ENCODE data around the gene DGKG. TPM values are rescaled to one million over a fixed set of nuclear protein-coding genes. Genes with fewer than 3 reads are reported as not detected.

The DGKG gene
- total and polyA plus RNA-seq, 3 donors from 2014 or later: 0.68 to 1.2 (median 1.1) TPM

DNA sequence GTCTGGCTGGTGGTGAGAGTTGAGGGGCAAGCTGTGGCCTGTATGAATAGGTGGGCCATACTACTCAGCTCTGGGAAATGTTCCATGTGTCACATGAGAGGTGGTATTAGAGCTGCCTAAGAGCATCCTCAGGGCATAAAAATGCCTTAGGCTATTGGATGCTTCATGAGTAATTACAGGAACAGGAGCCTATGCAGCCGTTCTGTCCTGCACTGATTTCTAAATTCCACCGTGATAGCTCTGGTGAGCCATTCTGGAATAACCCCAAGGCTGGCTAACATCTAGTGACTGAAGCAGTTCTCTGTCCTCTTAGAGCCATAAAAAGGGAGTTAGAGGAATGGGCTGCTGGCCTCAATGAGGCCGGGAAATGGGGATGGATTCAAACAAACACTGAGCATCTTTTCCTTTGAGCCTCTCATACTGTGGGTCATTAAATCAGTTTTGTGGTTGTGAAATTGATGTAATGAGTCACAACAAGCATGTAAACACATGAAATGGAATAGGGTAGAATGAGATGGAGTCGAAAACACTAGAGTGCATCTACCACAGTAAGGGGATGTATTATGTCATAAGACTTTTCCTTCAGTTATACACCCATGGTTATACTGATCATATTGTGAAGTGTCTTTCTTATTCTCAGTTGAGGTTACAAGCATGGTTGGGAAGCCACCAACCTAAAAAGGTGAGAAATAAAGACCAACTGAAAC, 41.0 kb downstream of the DGKG start:
- Histone ChIP-seq H3K9me3 (no peaks in the 10 kb centered on the region), H3K4me3 (no peak overlapping the region), H3K36me3 (ENCODE audit: low read depth, missing control alignments) (no peaks in the 10 kb centered on the region), H3K4me1 (no peaks in the 10 kb centered on the region), H3K27me3 (no peaks in the 10 kb centered on the region), H3K27ac (no peak overlapping the region)
- no peak for DNase-seq
- intact Hi-C loops (cut with DNase I; ENCODE audit: low total_unique reads): no loop called here
- WGBS, 2 donors: 63 to 72% methylated on average over 4 of the region's 4 CpGs
- TF ChIP-seq CTCF (IDR thresholded peaks at IDR 0.05) (no peak), POLR2A (IDR thresholded peaks at IDR 0.05) (no peak)

DNA sequence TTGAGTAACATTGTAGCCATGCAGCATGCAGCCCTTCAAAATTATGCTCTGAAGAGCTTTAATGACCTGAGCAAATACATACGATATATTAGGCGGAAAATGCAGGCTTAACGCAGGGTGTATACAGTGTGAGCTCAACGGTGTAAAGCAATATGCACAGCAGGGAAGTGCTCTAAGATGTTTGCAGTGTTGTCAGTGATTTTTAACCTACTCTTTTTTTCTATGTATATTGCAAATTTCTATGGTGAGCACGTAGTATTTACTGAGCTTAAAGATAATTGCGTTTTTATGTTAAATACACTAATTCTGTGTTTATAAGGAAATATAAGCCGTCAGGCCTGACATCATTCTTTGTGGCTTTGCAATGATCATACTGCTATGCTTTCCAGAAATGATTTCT, 42.1 kb downstream of the DGKG start:
- no peak for DNase-seq
- TF ChIP-seq POLR2A (IDR thresholded peaks at IDR 0.05) (no peak), CTCF (IDR thresholded peaks at IDR 0.05) (no peak)
- no peaks in the 10 kb centered on the region for H3K36me3 ChIP-seq (ENCODE audit: low read depth, missing control alignments)
- no peaks in the 10 kb centered on the region for H3K9me3 ChIP-seq
- 89 to 93% methylated on average over 7 of the region's 7 CpGs for WGBS, 2 donors
- H3K27ac ChIP-seq: no peak overlapping the region
- H3K4me1 ChIP-seq: no peaks in the 10 kb centered on the region
- intact Hi-C loops (cut with DNase I; ENCODE audit: low total_unique reads): no loop called here
- no peak overlapping the region for H3K4me3 ChIP-seq
- no peaks in the 10 kb centered on the region for H3K27me3 ChIP-seq

DNA sequence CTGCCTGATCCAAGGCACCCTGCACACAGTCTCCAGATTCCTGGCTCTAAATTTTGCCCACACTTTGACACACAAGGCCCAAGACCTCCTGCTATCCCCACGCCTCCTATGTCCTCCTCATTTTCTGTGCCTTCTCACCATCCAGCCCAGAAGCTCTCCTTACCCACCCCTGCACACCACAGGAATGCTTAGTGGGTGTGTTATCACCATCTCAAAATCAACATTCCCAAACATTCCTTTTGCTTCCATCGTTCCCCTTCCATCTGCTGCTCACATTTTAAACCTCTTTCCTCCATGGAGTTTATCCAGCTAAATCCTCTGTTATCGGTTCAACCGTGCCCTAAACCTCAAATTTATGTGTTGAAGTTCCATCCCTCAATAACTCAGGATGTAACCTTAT, 43.9 kb downstream of the DGKG start:
- no peaks in the 10 kb centered on the region for H3K27me3 ChIP-seq
- H3K36me3 ChIP-seq (ENCODE audit: low read depth, missing control alignments): no peaks in the 10 kb centered on the region
- H3K9me3 ChIP-seq: no peaks in the 10 kb centered on the region
- H3K27ac ChIP-seq: no peak overlapping the region
- intact Hi-C loops (cut with DNase I; ENCODE audit: low total_unique reads): no loop called here
- H3K4me1 ChIP-seq: no peaks in the 10 kb centered on the region
- no peak for DNase-seq
- no peak overlapping the region for H3K4me3 ChIP-seq
- TF ChIP-seq POLR2A (IDR thresholded peaks at IDR 0.05) (no peak), CTCF (IDR thresholded peaks at IDR 0.05) (no peak)
- WGBS, 2 donors: 68 to 72% methylated on average over 4 of the region's 4 CpGs

GRCh38 chr3:186317478-186317877, 44.6 kb downstream of the DGKG start:
- H3K36me3 ChIP-seq (ENCODE audit: low read depth, missing control alignments): no peaks in the 10 kb centered on the region
- 87 to 88% methylated on average over 7 of the region's 7 CpGs for WGBS, 2 donors
- no peaks in the 10 kb centered on the region for H3K4me1 ChIP-seq
- intact Hi-C loops (cut with DNase I; ENCODE audit: low total_unique reads): no loop called here
- H3K27ac ChIP-seq: no peak overlapping the region
- H3K27me3 ChIP-seq: no peaks in the 10 kb centered on the region
- DNase-seq: no peak
- no peak for TF ChIP-seq POLR2A (IDR thresholded peaks at IDR 0.05)
- no peak overlapping the region for H3K4me3 ChIP-seq
- no peaks in the 10 kb centered on the region for H3K9me3 ChIP-seq

DNA sequence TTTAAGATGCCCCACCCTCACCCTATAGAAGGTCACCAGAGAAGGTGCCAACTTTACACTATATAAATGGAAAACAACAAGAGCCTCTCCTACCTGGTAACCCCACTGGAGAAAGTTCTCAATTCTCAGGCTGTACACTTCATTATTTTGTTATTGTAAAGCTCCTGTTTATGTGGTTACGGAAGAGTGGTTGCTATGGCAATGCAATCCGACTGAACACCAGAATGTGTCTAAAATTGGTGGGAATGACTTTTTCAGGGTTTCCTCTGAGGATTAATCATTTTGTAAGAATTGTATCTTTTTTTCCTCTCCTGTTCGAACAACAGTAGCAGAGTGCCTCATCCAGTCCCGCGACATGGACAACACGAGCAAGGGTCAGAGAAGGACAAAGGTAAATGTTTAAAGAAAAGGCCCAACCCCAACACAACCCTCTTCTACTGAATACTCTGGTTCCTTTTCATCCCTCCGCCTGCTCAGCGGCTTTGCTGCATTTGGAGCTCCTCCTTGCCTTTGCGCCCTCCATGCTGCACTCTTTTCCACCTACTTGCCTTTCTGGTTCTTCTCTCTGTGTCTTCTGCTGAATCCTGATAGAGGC, 45.3 kb downstream of the DGKG start:
- H3K27ac ChIP-seq: no peak overlapping the region
- H3K36me3 ChIP-seq (ENCODE audit: low read depth, missing control alignments): no peaks in the 10 kb centered on the region
- intact Hi-C loops (cut with DNase I; ENCODE audit: low total_unique reads): no loop called here
- no peak overlapping the region for H3K4me3 ChIP-seq
- TF ChIP-seq CTCF (IDR thresholded peaks at IDR 0.05) (no peak), POLR2A (IDR thresholded peaks at IDR 0.05) (no peak)
- H3K27me3 ChIP-seq: no peaks in the 10 kb centered on the region
- no peak for DNase-seq
- H3K9me3 ChIP-seq: no peaks in the 10 kb centered on the region
- no peaks in the 10 kb centered on the region for H3K4me1 ChIP-seq
- WGBS, 2 donors: 84 to 88% methylated on average over 9 of the region's 9 CpGs

Data from testis (tissue), 3 donors.